Hepatocyte (in vitro differentiated cells): Measurements from ENCODE around the gene CSH1.

Experiments
- CTCF ChIP-seq: fragments of 200-600 bp; sonication (generic); IDR thresholded peaks from 2 replicates; pipeline ENCODE4 v1.5.1; 2016; ENCODE audit warnings: antibody characterized with exemption, mild to moderate bottlenecking; ENCODE audit not compliant: poor library complexity
- EZH2 ChIP-seq: fragments of 200-600 bp; sonication (generic); IDR thresholded peaks from 2 replicates; pipeline ENCODE4 v1.6.1; 2016; ENCODE audit warnings: antibody characterized with exemption, mild to moderate bottlenecking, borderline replicate concordance

GRCh38 chr17:63940584-63940983, 44.2 kb upstream of the CSH1 start:
- TF ChIP-seq CTCF, result no peak
- no peak for TF ChIP-seq EZH2
